ENCODE measurements around the gene ELAVL3. TPM values are rescaled to one million over a fixed set of nuclear protein-coding genes. Genes with fewer than 3 reads are reported as not detected.

Gene ELAVL3
- total RNA-seq, 6 experiments from 2014 or later: not detected

DNA sequence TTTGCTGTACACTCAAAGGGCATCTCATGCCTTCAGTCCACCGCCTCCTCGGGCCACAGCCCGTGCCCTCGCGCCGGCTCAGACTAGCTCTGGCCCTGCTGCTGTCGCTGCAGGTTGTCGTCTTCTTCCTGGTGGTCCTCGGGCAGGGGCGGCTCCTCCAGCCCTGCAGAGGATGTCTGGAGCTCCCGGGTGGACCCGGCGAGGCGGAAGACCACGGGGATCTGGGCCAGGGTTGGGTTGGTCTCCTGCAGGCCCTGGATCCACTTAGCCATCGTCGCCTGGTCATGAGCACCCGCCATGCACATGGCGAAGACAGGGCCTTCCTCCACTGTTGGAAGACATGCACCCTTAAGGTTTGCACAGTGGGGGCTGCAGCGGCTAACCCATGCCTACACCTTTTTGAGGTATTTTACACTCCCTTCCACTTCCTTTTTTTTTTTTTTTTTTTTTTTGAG, 25.3 kb upstream of the ELAVL3 start:
- DNase-seq (peak in 2 of 3 donors; percentile 56 to 67), ATAC-seq (peak; percentile 41 to 53 (median 49))
- H3K4me3 ChIP-seq: peak overlapping the region; percentile 73 to 89 (median 86)
- H3K36me3 ChIP-seq: peaks cover 0 to under 1% (median 0%) of the 10 kb centered on the region in 4 donors
- TF ChIP-seq, protein P1, sequence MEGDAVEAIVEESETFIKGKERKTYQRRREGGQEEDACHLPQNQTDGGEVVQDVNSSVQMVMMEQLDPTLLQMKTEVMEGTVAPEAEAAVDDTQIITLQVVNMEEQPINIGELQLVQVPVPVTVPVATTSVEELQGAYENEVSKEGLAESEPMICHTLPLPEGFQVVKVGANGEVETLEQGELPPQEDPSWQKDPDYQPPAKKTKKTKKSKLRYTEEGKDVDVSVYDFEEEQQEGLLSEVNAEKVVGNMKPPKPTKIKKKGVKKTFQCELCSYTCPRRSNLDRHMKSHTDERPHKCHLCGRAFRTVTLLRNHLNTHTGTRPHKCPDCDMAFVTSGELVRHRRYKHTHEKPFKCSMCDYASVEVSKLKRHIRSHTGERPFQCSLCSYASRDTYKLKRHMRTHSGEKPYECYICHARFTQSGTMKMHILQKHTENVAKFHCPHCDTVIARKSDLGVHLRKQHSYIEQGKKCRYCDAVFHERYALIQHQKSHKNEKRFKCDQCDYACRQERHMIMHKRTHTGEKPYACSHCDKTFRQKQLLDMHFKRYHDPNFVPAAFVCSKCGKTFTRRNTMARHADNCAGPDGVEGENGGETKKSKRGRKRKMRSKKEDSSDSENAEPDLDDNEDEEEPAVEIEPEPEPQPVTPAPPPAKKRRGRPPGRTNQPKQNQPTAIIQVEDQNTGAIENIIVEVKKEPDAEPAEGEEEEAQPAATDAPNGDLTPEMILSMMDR (IDR thresholded peaks at IDR 0.05): no peak
- no peak for TF ChIP-seq POLR2A (IDR thresholded peaks at IDR 0.05)
- peak overlapping the region; percentile 74 to 88 (median 81) for H3K27ac ChIP-seq
- H3K9me3 ChIP-seq: no peaks in the 10 kb centered on the region
- H3K27me3 ChIP-seq: no peaks in the 10 kb centered on the region
- peaks cover 0 to 11% (median 0%) of the 10 kb centered on the region in 4 donors for H3K4me1 ChIP-seq
- intact Hi-C loops (cut with DNase I): no loop called here
- WGBS (ENCODE audit: insufficient coverage, low coverage, low lambda C conversion rate, missing lambda C conversion rate): 80% methylated on average over 1 of the region's 20 CpGs

DNA sequence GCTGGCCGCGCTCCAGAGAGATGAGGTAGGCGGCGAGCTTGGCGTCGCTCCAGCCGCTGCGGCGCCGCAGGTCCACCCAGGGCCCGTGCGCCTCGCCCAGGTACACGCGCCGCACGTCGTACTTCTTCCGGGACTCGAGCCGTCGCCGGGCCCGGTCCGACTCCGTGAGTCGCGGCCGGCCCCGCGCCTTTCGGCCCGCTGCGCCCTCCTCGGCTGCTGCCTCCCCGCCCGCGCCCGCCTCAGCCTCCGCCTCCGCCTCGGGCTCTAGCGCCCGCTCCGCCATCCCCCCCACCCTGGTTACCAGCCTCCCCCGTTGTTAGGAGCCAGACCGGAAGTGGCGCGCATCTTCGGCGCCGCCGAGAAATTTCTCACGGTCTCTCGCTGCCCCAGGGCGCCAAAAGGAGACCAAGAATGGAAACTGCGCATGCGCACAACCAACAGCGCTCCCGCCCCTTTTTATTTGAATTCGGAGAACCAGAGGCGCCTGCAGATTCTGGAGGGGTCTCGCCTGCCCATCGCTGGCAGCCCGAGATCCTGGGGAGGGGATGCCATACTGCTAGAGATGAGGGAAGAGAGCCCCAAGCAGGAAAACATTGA, 24.8 kb upstream of the ELAVL3 start, which contains the start of gene ZNF653:
Gene ZNF653, minus strand, starts transcription at position 336 of the 597 bp plus-strand sequence. Its CDS starts 53 bp downstream, at position 283.
- Histone ChIP-seq H3K36me3 (no peaks in the 10 kb centered on the region), H3K9me3 (no peaks in the 10 kb centered on the region), H3K4me1 (peaks cover 0 to 11% (median 0%) of the 10 kb centered on the region in 4 donors), H3K27me3 (no peaks in the 10 kb centered on the region), H3K4me3 (peak within 1 kb of the TSS; percentile 73 to 89 (median 86)), H3K27ac (peak within 1 kb of the TSS; percentile 74 to 88 (median 81))
- ATAC-seq (peak; percentile 68 to 82 (median 74)), DNase-seq (peak; percentile 92 to 95 (median 95))
- intact Hi-C loops (cut with DNase I): no loop called here
- 0% methylated on average over 22 of the region's 65 CpGs for whole genome bisulfite sequencing (ENCODE audit: insufficient coverage, low coverage, low lambda C conversion rate, missing lambda C conversion rate)
- TF ChIP-seq, protein P1 (IDR thresholded peaks at IDR 0.05): no peak
- TF ChIP-seq POLR2A (IDR thresholded peaks at IDR 0.05): peak; percentile 65

DNA sequence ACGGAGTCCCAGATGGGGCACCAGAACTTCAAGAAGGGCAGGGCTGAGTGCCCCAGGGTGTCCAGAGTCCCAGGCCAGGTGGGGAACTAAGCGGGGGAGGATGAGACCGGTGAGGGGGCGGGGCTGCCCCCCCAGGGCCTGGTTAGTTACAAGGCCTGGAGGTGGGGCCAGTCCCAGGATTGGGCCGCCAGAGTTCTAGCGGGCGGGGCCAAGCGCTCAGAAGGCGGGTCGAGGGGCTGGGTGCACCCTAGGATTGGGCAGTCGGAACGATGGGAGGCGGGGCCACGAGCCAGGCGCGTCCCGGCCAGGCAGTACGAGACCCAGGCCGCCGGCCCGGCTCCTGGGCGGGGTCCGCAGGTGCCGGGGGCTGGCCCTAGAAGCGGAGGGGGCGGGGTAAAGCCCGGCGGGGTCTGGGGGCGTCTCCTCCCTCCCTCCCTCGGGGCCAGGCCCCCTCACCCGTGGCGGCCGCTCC, 24.2 kb upstream of the ELAVL3 start:
- ATAC-seq (peak; percentile 92 to 98 (median 94)), DNase-seq (peak; percentile 99)
- Histone ChIP-seq H3K27ac (peak overlapping the region; percentile 74 to 88 (median 81)), H3K4me1 (peaks cover 0 to 11% (median 0%) of the 10 kb centered on the region in 4 donors), H3K9me3 (no peaks in the 10 kb centered on the region), H3K36me3 (no peaks in the 10 kb centered on the region), H3K27me3 (no peaks in the 10 kb centered on the region), H3K4me3 (peak overlapping the region; percentile 73 to 89 (median 86))
- WGBS (ENCODE audit: insufficient coverage, low coverage, low lambda C conversion rate, missing lambda C conversion rate): 13% methylated on average over 2 of the region's 33 CpGs
- TF ChIP-seq POLR2A (IDR thresholded peaks at IDR 0.05): no peak
- intact Hi-C loops (cut with DNase I): no loop called here

DNA sequence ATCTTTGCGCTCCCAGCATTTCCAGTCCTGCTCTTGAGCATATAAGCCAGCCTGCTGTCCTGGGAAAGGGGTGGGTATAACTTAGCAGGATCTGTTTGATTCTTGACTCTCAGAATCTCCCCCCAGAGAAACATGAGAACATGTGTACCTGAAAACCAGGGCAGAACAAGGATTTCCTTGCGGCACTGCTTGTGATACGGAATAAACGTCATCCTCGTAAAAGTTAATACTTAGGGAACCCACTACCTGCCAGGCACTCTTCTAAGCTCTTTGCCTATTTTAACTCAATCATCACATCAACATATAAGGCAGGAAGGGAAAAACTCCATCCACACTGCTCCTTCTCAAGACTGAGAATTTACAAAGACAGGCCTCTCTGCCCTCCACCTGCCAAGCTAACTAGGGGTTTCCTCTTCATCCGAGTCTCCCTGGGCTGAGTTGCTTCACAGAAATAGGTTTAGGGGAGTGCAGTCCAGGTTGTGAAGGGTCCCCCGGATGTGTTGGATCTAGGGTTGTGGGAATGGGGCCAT, 23.7 kb upstream of the ELAVL3 start:
- H3K9me3 ChIP-seq: no peaks in the 10 kb centered on the region

More for the DNA sequence above, 23.7 kb upstream of the ELAVL3 start:
- H3K36me3 ChIP-seq: no peaks in the 10 kb centered on the region
- TF ChIP-seq, protein P1 (IDR thresholded peaks at IDR 0.05): no peak
- TF ChIP-seq POLR2A (IDR thresholded peaks at IDR 0.05): no peak
- no peak for ATAC-seq
- DNase-seq: no peak
- H3K27ac ChIP-seq: no peak overlapping the region
- intact Hi-C loops (cut with DNase I): no loop called here
- H3K27me3 ChIP-seq: no peaks in the 10 kb centered on the region
- 45% methylated on average over 6 of the region's 7 CpGs for WGBS (ENCODE audit: insufficient coverage, low coverage, low lambda C conversion rate, missing lambda C conversion rate)
- peak overlapping the region; percentile 73 to 89 (median 86) for H3K4me3 ChIP-seq
- H3K4me1 ChIP-seq: peaks cover 0 to 11% (median 0%) of the 10 kb centered on the region in 4 donors
